ENCODE measurements around the gene RCN2.

The RCN2 gene

GRCh38 chr15:76968306-76968705 is 36.8 kb downstream of the RCN2 start:
- no peak overlapping the region for H3K4me3 ChIP-seq (ENCODE audit: low read depth, low read length)
- TF ChIP-seq CTCF (IDR thresholded peaks at IDR 0.05; ENCODE audit: low read depth, low read length), result no peak

GRCh38 chr15:76972389-76973361 is 41.1 kb downstream of the RCN2 start:
- no peak for TF ChIP-seq CTCF (IDR thresholded peaks at IDR 0.05; ENCODE audit: low read depth, low read length)
- H3K4me3 ChIP-seq (ENCODE audit: low read depth, low read length), result no peak overlapping the region

- no peak overlapping the region for H3K4me3 ChIP-seq (ENCODE audit: low read depth, low read length)
- peak; percentile 42; the same call in 1 of the 2 replicates for TF ChIP-seq CTCF (IDR thresholded peaks at IDR 0.05; ENCODE audit: low read depth, low read length)
Measured at GRCh38 chr15:76973362-76973743, 41.8 kb downstream of the RCN2 start.

GRCh38 chr15:76973906-76974305 is 42.4 kb downstream of the RCN2 start:
- no peak for TF ChIP-seq CTCF (IDR thresholded peaks at IDR 0.05; ENCODE audit: low read depth, low read length)
- H3K4me3 ChIP-seq (ENCODE audit: low read depth, low read length), result no peak overlapping the region

- H3K4me3 ChIP-seq (ENCODE audit: low read depth, low read length), result no peak overlapping the region
- TF ChIP-seq CTCF (IDR thresholded peaks at IDR 0.05; ENCODE audit: low read depth, low read length), result no peak
Measured at GRCh38 chr15:76974456-76975036, 43.0 kb downstream of the RCN2 start.

- no peak for TF ChIP-seq CTCF (IDR thresholded peaks at IDR 0.05; ENCODE audit: low read depth, low read length)
- no peak overlapping the region for H3K4me3 ChIP-seq (ENCODE audit: low read depth, low read length)
Measured at GRCh38 chr15:76976141-76976540, 44.6 kb downstream of the RCN2 start.

Measured in WI38 (cell line).